ENCODE results near the gene PLD4.

Gene PLD4

GRCh38 chr14:104977681-104978653 is 53.3 kb downstream of the PLD4 start, which contains the start of gene AHNAK2:
Gene AHNAK2 (minus strand): TSS chr14:104978374. CDS start chr14:104978237, 137 bp downstream.
- peaks cover 7 to 11% of the 10 kb centered on the region in 2 experiments for H3K4me1 ChIP-seq (ENCODE audit: control insufficient read depth in 1 of 2, insufficient read depth in 1 of 2, low read depth in 1 of 2, low read length in 1 of 2)
- peak within 1 kb of the TSS; percentile 18 to 31 for H3K4me3 ChIP-seq (ENCODE audit: low read depth in 1 of 2, low read length in 1 of 2)

DNA sequence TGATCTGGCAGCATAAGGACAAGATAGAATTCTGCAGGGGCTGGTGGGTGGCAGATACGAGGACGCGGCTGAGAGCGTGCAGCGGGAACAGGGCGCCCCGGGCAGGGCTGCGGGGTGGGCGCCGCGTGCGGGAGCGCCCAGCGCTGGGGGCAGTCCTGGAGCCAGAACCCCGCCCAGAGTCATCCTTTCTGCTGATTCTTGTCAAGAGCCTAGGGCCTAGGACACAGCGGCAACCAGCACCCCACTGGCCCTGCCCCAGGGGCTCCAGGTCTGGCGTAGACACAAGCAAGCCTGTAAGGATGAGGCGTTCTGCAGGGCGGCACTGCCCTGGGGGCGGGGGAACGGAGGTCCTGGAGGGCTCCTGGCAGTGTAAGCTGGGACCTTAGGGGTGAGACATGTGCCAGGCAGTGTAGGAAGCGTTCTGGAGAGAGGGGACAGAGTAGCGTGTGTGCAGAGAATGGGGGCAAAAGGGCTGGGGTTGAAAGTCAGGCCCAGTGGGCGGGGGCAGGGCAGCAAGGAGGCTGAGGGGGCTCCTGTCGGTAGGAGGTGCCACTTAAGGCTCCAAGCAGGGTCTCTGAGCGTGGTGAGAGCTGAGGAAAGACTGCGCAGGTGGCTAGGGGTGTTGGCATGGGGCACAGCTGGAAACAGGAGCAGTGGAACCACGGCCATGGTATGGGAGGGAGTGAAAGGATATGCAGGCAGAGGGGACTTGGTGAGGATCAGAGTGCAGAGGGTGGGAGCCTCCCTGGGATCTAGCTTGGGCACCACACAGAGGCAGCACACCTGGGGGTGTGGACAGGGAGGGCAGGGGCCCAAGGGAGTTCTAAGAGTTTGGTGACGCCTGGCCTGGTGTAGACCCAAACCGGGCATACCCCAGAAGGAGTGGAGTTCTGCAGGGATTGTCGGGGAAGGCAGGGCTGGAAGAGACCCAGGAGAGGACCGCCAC is 54.3 kb downstream of the PLD4 start:
- Histone ChIP-seq H3K36me3 (no peaks in the 10 kb centered on the region), H3K27ac (no peak overlapping the region), H3K4me1 (ENCODE audit: control insufficient read depth in 1 of 2, insufficient read depth in 1 of 2, low read depth in 1 of 2, low read length in 1 of 2) (peaks cover 7 to 11% of the 10 kb centered on the region in 2 experiments), H3K9me3 (no peaks in the 10 kb centered on the region), H3K27me3 (peaks cover 69% of the 10 kb centered on the region), H3K4me3 (ENCODE audit: low read depth in 1 of 2, low read length in 1 of 2) (no peak overlapping the region)
- TF ChIP-seq CTCF (IDR thresholded peaks at IDR 0.05): no peak

More at GRCh38 chr14:104977681-104978653, 53.3 kb downstream of the PLD4 start, which contains the start of gene AHNAK2:
- H3K9me3 ChIP-seq: no peaks in the 10 kb centered on the region
- H3K27me3 ChIP-seq: peaks cover 69% of the 10 kb centered on the region
- TF ChIP-seq CTCF (IDR thresholded peaks at IDR 0.05): no peak
- no peaks in the 10 kb centered on the region for H3K36me3 ChIP-seq
- no peak within 1 kb of the TSS for H3K27ac ChIP-seq

DNA sequence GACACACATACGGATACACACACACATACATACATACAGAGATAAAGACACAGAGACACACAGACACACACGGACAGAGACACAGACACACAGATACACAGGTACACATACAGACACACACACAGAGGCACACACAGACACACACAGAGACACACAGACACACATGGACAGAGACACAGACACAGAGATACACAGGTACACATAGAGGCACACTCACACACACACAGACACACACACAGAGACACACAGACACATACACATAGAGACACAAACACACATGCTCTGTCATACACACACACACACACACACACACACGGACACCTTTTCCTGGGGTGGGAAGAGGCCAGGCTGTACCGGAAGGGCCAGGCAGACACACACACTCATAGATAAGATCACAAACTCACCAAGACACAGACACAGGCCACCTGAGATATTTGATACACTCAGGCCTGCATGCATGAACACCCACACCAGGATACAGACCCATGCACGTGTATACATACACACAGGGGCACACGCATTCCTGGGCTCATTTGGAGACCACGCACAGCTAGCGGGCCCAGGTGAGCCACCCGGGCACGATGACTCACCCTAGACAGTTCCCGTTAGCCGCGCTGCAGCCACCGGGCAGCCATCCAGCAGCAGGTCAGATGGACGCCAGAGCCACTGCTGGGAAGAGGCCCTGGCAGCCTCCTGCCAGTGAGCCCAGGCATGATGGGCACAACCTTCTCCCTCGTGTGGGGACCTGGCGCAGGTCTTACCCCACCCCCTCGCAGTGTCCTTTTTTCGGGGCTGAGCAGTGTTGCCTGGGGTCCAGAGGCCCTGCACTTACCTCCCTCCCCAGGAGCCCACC is 55.3 kb downstream of the PLD4 start:
- H3K4me3 ChIP-seq (ENCODE audit: low read depth in 1 of 2, low read length in 1 of 2): no peak overlapping the region
- no peak for TF ChIP-seq CTCF (IDR thresholded peaks at IDR 0.05)

DNA sequence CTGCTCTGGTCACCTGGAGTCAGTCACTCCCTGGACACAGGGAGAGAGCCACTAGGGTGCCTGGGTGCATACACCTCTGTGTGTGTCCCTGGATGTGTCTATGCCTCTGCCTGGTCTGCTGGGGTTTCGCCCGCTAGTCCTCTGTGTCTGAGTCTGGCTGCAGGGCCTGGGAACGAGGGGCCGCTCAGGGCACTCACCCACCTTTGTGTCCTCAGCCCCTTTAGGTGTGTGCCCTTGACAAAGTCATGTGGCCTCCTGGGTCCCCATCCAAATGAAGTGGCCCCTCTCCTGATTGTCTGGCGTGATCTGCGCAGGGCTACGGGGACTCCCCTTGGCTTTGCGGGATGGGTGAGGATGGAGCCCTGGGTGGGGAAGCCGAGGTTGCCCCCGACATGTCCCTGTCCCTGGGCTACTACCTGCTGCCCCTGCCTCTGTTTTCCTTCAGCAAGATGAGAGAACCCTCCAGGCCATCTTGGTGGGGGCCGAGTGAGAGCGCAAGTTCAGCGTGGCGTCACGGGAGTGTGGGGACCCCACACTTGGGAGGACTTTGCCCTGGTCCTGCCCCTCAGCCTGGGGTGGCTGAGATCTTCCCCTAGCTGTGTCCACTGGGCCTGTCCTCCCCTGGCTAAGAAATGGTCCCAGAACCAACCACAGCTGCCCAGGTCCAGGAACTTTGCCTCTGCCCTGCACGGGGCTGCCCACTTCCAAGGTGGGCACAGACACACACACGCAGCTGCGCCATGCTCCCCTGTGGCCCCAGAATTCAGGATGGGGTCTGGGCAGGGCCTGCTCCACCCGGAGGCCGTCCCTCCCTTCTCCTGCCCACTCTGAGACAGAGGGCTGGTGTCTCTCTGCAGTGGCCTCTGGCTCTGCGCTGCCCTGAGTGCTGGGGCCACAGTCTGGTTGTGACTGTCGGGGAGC is 56.2 kb downstream of the PLD4 start:
- Histone ChIP-seq H3K27me3 (peaks cover 59% of the 10 kb centered on the region), H3K4me3 (ENCODE audit: low read depth in 1 of 2, low read length in 1 of 2) (no peak overlapping the region), H3K36me3 (no peaks in the 10 kb centered on the region), H3K27ac (no peak overlapping the region), H3K4me1 (ENCODE audit: control insufficient read depth in 1 of 2, insufficient read depth in 1 of 2, low read depth in 1 of 2, low read length in 1 of 2) (peaks cover 12% of the 10 kb centered on the region in 2 experiments), H3K9me3 (no peaks in the 10 kb centered on the region)
- TF ChIP-seq CTCF (IDR thresholded peaks at IDR 0.05): no peak

More for the DNA sequence above, 55.3 kb downstream of the PLD4 start:
- H3K27me3 ChIP-seq: peaks cover 66% of the 10 kb centered on the region
- peaks cover 8 to 11% of the 10 kb centered on the region in 2 experiments for H3K4me1 ChIP-seq (ENCODE audit: control insufficient read depth in 1 of 2, insufficient read depth in 1 of 2, low read depth in 1 of 2, low read length in 1 of 2)
- no peaks in the 10 kb centered on the region for H3K36me3 ChIP-seq
- H3K9me3 ChIP-seq: no peaks in the 10 kb centered on the region
- no peak overlapping the region for H3K27ac ChIP-seq

Measured in neutrophil (primary cell).